HG03460 (cell line): Measurements from ENCODE around the gene CYTH4.

Source experiments
- ATAC-seq: cut with Tn5 transposase; IDR thresholded peaks from one replicate; pipeline ENCODE4 v1.9.1; 2021; ENCODE audit not compliant: unreplicated experiment

Gene CYTH4

DNA sequence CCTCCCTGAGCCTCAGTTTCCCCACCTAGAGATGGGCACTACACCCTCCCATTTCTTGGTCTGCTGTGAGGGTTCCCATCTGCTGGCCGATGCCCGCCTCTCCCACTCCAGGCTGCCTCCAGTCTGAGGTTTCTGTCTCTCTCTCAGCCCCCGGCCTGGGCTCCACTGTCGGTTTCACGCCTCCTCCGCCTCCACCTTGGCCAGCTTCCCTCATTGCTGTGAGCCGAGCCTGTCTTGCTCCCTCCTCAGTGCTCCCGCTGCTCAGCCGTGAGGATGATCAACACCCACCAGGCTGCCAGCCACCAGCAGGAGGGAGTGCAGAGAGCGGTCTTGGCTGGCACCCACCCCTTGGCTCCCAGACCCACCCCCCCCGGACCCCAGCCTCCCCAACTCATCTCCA lies 61.0 kb downstream of the CYTH4 start:
- no peak for ATAC-seq

DNA sequence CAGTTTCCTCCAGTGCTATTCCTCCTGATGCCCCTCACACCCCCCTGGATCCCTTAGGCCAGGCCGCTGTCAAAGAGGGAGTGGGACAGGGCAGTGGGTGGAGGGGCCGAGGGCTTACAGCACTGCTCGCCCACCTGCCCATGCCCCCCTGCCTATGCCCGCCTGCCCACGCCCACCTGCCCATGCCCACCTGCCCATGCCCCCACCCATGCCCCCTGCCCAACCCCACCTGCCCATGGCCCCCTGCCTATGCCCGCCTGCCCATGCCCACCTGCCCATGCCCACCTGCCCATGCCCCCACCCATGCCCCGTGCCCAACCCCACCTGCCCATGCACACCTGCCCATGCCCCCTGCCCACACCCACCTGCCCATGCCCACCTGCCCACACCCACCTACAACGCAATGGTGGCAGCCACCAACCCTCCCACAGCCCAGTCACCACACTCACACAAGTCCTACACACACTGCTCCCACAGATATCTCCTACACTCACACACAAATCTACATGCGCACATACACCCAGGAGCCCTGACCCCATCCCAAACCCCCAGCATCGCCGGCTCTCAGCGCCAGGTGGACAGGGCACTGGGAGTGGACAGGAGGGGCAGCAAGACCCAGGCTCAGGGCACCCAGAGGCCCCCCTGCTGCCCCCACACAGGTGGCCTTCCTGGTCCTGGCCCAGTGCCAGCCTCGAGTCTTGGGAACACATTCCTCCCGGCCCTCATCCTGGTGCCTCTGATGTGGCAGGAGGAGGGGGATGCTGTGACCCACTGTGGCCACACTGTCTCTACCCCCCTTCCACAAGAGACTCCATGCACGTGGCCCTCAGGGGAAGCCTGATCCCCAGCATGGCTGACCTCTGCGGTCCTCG lies 61.8 kb downstream of the CYTH4 start:
- no peak for ATAC-seq

DNA sequence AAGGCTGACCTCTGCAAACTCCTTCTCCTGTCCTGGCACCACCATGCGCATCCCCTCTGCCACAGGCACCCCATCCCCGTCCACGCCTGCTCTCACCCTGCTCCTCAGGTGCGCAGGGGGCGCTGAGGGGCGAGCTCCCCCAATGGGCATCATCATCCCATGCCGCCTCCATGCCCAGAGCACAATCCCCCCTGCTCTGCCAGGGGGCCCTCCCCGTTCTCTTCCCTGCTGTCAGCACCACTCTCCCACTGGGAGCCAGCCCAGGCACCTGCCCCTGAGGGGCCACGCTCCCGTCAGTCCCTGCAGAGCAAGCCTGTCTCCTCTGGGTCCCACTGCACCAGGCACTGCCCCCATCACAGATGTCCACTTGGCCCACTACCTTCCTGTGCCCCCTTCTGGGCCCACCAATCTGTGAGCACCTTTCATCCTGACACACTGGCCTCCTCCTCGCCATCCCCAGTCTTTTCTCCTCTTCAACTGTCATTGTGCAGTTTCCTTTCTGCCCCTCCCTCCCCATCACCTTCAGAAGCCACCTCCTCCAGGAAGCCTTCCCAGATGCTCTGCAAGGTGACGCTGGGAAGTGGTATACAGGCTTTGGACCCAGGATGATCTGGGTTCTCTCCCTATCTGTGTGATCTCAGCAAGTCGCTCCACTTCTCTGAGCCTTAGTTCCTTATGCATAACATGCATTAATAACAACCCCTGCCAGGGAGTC lies 62.6 kb downstream of the CYTH4 start:
- ATAC-seq: no peak

DNA sequence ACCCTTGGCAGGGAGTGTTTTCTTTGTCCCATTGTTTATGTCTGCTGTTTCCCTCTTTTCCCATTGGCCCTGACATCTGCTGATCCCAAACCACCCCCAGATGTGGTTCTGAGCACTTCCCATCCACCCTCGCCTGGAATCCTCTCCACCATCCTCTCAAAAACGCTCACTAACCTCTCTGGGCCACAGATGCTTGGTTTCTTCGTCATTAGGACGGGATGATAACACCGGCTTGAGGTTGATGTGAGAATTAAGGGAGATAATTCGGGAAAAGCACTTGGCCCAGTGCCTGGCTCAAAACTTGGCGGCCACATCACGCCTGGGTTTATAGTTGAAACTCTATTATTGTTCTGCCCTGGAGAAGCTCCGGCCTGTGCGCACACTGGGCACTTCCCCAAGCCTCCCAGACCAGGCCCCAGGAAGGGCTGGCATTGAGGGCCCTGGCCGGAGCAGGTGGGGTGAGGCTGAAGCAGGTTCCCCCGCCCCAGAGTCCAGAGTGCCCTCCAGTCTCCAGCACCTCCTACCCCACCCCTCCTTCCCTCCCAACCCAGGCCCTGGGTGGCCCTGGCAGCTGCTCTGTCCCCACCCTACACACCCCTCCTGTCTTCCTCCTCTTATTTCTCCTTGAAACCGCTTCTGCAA lies 63.7 kb downstream of the CYTH4 start:
- ATAC-seq: no peak

DNA sequence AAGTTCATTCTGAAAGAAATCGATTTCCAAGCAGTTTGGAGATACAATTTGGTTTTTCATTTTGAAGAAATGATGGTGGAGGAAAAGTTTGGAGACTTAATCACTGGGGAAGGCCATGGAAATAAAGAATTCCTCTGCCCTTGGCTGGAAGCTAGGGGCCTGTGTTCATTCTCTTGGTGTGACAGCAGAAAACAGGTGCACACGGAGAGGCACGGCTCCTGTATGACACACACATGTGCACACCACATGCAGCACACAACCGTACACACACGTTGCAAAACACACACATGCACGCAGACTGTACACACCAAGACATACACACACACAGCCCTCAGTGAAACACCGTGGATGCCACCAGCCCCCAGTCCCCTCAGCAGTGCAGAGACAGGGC lies 64.2 kb downstream of the CYTH4 start:
- no peak for ATAC-seq

DNA sequence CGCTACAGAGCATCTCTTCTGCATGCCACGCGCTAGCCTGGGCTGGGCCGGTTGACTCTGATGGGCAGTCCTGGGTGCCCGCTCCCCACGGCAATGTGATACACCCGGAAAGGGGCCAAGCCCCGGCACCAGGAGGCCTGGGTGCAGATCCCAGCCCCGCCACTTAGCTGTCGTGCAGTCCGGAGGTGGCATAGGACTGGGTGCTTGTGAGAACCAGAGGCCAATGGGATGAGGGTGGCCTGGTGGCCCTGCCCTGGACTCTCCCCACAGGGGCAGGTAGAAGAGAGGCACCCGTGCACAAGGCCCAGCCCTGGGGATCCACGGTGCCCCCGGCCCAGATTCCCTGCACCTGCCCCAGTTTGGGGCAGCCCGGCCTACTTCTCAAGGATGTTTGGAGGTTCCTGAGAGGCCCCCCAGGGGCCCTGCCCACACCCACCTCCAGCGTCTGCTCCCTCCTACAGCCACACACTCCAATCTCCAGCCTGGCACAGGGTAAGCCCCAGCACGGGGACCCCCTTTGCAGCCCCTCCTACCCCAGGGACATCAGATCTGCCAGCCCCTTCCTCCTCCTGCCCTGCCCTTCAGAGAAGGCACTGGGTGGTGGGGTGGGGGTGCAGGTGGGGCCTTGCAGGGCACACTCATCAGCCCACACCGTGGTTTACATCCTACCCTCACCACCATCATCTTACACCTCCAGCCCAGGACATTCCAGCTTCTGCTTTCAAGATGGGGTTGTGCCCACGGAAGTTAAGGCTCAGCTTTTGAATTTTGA lies 66.9 kb downstream of the CYTH4 start:
- ATAC-seq: no peak

DNA sequence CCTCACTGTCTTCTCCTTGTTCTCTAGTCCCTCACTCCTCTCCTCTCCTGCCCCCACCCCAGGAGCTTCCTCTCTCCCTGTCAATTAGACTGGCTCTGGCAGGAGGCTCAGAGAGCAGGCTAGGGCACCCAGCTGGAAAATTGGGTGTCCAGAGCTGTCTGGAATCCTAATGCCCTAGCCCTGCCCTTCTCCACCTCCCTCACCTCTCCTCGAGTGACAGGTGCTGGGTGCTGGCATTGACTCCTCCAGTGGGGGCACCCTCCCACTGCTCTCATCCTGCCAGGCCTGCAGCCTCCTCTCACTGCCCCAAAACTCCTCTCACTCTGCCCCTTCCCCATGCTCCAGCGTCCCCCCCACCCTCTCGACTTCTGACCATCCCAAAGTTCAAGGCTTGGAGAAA lies 68.9 kb downstream of the CYTH4 start:
- no peak for ATAC-seq

DNA sequence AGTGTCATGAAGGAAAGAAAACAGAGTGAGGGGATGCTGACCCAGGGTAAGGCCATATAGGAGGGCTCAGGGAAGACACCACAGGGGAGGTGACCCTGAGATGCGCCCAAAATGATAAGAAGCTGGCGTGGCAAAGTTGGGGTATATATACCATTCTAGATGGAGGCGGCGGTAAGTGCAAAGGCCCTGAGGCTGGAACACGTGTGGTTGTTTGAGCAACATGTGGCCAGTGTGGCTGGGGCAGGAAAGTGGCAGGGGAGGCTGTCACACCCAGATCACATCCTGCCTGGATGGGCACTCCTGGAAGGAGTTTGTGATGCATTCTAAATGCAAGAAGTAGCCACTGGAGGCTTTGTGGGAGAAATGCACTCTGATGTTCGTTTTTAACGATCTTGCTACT lies 70.2 kb downstream of the CYTH4 start:
- ATAC-seq: no peak

DNA sequence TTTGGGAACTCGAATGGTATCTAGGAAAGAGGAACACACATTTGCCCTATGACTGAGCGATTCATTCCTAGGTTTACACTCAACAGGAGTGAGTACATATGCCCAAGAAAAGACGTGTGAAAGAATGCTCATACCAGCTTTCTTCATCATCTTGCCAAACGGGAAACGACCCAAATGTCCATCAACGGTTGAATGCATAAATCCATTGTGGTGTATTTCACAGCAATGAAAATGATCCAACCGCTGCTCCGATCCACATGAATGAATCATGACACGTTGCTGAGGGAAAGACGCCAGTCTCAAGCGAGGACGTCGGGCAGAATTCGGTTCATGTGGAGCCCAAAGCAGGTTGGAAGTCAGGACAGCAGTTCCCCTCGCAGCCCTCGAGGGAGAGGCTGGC lies 71.5 kb downstream of the CYTH4 start:
- no peak for ATAC-seq

DNA sequence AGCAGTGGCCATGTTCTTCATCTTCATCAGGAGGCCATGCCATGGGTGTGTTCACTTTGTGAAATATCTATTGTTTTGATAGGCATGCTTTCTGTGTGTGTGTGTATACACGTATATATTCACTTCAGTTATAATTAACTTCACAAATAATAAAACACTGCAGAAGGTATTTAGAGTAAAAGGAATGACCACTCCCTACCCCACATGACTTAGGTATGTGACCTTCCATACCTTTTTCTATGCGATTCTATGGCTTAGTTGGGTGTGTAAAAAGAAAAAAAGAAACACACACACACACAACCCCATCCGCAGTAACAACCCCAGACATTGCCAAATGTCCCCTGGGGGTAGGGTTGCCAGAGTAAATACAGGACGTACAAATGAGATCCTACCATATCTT lies 72.0 kb downstream of the CYTH4 start:
- no peak for ATAC-seq

DNA sequence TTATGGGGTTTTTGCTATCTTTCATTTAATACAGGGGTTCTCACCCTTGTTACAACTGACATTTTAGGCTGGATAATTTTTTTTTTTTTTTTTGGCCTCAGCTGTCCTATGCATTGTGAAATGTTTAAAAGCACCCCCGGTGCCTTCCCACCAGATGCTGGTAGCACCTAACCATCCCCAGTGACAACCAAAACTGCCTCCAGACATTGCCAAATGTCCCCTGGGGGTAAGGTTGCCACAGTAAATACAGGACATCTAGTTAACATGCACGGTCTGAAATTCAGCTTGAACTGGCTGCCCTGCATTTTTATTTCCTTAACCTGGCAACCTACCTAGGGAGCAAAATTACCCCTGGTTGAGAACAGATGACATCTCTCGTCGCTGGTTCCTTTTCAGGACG lies 72.4 kb downstream of the CYTH4 start:
- no peak for ATAC-seq

DNA sequence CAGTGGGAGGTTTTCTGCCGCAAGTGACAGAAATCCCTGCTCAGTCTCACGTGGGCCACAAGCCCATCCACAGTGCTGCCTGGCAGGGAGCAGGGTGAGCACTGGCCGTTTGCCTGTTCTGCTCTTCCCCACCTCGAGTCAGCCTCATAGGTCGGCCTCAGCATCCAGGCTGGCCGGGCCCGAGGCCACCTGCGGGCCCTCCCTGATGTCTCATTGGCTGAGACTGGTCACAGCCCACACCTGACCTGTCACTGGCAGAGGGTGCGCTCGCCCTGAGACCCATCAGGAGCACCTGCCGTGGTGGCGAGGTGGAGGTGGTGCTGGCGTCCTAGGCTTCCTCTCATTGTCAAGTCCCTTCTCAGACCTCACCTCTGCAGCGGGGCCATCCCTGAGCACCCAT lies 72.9 kb downstream of the CYTH4 start:
- ATAC-seq: no peak

DNA sequence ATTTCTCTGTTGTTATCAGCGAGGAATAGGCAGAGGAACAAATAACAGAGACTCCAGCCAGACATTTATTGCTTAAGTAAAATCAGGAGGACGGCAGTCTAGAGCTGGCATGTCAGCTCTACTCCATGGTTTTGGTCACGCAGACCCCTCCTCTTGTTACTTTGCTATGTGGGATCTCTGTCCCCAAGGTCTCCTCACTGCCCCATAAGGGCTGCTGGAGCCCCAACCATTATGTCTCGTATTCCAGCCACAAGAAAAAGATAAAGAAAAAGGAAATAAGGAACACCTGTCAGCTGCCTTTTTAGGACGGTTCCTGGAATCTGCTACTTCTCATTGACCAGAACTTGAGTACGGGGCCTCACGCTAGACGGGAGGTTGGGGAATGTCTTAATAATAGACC lies 74.6 kb downstream of the CYTH4 start:
- ATAC-seq: no peak

DNA sequence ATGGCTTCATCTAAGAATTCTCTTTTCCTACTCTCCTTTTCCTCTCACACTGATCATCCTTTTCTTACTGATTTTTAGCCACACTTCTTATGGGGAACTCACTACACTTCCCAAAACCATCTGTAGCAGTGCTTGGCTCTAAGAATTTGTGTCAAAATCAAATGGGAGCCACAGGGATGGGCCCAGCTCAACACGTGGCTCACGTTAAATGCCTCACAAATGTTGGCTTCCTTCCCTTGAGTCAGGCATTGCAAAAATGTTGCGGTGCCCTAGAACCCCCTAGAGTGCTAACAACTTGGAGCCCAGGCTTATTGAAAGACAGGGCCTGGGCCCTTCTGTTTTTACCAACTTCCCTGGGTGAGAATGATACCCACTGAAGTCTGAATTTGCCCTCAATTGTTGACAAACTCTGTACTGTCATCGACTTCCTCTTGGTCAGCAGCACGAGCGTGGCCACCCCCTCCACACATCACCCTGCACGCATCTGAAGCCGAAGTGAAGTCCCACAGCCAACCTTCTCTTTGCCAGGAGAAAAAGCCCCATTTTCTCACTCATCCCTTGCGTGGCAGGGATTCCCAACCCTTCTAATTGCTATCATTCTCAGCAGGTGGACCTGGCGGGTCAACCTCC lies 75.3 kb downstream of the CYTH4 start:
- no peak for ATAC-seq

DNA sequence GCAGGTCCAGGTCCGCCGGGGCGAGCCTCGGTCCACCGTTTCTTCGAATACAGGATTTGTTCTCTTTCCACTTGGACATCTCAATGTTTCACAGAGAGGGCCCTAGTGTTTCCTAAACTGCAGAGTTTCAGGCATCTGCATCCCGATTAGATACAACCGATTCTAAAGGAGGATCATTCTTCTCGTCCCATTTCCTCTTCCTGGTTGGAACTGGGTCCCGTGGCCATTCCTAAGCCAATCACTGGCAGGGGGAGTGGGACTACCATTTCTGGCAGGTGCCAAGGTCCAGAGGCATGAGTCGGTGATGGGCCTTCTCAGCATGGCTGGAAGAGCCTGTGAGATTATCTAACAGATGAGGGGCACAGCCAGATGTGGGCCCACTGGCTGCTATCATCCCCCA lies 76.1 kb downstream of the CYTH4 start:
- no peak for ATAC-seq

DNA sequence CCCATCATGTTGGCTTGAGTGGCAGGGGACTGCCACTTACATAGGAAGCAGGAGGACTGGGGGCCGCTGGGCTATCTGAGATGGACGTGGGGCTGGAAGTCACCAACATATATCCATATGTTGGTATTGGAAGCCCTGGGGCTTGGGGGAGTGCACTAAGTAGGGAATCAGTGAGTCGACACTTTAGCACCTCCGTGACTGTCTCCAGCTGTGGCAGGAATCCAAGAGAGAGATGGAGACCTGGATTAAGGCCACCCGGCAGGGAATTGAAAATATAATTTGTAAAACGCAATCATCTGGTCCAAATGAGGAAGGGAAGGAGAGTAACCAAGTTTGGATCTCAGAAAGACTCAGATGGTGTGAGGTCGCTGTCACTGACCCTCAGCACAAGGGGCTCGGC lies 76.6 kb downstream of the CYTH4 start:
- no peak for ATAC-seq

DNA sequence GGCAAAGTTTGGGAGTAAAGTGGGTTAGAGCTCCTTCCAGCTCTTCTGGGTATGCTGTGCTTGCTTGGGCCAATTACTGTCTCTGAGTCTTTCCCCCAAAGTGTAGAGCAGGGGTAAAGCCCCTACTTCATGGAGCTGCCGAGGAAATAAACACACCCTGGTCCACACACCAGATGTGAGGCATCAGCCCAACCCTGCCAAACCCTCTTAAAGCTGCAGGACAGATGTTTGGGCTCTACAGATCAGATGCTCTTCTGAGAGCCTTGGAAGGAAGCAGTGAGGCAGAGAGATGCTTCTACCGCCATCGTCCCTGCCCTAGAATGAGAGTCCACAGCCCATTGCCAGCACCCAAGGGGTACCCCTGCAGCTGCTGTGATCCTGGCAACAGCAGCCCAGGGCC lies 80.3 kb downstream of the CYTH4 start:
- ATAC-seq: no peak

DNA sequence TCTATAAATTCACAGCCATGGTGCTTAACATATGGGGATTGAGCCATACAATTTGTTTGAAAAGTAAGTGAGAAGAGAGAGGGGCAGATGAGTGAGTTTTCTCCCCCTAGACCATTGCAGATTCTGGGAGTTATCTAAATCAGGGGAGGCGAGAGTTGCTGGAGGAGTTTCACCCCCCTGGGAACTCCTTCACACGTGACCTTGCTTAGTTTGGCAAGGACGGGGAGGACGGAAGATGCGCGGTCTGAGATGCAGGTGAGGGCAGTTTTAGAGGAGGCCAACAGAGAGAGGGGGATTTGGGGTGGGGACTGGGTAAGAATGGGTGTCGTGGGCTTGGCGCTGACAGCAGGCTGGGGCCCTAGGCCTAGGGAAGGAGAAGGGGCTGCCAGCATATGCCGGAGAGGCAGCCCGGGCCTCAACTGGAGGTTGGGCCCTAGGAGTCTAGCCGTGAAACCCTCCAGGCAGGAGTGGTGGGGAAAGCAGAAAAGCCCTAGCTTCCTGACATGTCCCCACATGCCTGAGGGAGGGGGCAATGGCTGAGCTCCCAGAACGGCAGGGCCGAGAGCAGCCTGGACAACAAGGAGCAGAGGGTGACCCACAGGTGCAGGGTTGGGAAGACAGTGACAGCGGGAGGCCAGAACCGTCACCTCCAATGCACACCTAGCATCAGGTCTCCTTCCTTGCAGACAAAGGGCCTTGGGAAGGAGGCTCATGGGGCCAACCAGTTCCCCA lies 81.1 kb downstream of the CYTH4 start:
- ATAC-seq: no peak
